ENCODE data around the gene PRCC.

PRCC gene

GRCh38 chr1:156816561-156817328 is 49.4 kb downstream of the PRCC start, which contains the start of gene SH2D2A:
SH2D2A (minus strand) TSS chr1:156816848; CDS start chr1:156816708, 140 bp downstream.
- DNase-seq, result no peak

GRCh38 chr1:156821801-156822200 is 54.5 kb downstream of the PRCC start:
- DNase-seq, result no peak

GRCh38 chr1:156822680-156823079 is 55.3 kb downstream of the PRCC start:
- DNase-seq, result no peak

- no peak for DNase-seq
Observed at GRCh38 chr1:156823210-156823790, 56.0 kb downstream of the PRCC start.

GRCh38 chr1:156826630-156827029 is 59.3 kb downstream of the PRCC start:
- DNase-seq, result no peak

GRCh38 chr1:156828400-156829124 is 61.2 kb downstream of the PRCC start:
- DNase-seq, result no peak

GRCh38 chr1:156832434-156832833 is 65.1 kb downstream of the PRCC start:
- no peak for DNase-seq

GRCh38 chr1:156833603-156834002 is 66.3 kb downstream of the PRCC start:
- no peak for DNase-seq

- DNase-seq, result no peak
Observed at GRCh38 chr1:156834322-156834721, 67.0 kb downstream of the PRCC start.

GRCh38 chr1:156836041-156836654 is 68.8 kb downstream of the PRCC start:
- no peak for DNase-seq

- DNase-seq, result no peak
Observed at GRCh38 chr1:156836892-156837291, 69.6 kb downstream of the PRCC start.

GRCh38 chr1:156838972-156839371 is 71.6 kb downstream of the PRCC start:
- no peak for DNase-seq

GRCh38 chr1:156839426-156840109 is 72.2 kb downstream of the PRCC start:
- DNase-seq, result no peak

GRCh38 chr1:156840186-156840897 is 73.0 kb downstream of the PRCC start:
- DNase-seq, result no peak

GRCh38 chr1:156840898-156841279 is 73.6 kb downstream of the PRCC start:
- DNase-seq, result no peak

GRCh38 chr1:156841295-156841855 is 74.0 kb downstream of the PRCC start:
- DNase-seq, result no peak

- DNase-seq, result no peak
Observed at GRCh38 chr1:156842618-156843300, 75.4 kb downstream of the PRCC start.

- DNase-seq, result no peak
Observed at GRCh38 chr1:156844102-156844501, 76.8 kb downstream of the PRCC start.

- DNase-seq, result no peak
Observed at GRCh38 chr1:156844638-156845037, 77.3 kb downstream of the PRCC start.

GRCh38 chr1:156845055-156845952 is 78.0 kb downstream of the PRCC start:
- no peak for DNase-seq
